Thymus (tissue), 11 donors: ENCODE measurements around the gene UPP1. TPM values are rescaled to one million over a fixed set of nuclear protein-coding genes. Genes with fewer than 3 reads are reported as not detected.
"Not testable (repeated sequence)": the region's sequence is repeated elsewhere in the genome, so short reads cannot be mapped to it uniquely, and the experiment has no call there.

Experiments used
- DNase-seq, 9 donors: peaks; one replicate each; pipeline ENCODE4 v3.0.0-alpha.2; 2013; ENCODE audit warnings: low spot score in 9 of 9, low read depth in 6 of 9, missing footprints in 1 of 9
- H3K27ac ChIP-seq, 2 donors: one replicate each; pipeline ENCODE4 v1.5.1; 2013; ENCODE audit warnings: control low read depth in 1 of 2, low read depth in 1 of 2, low read length in 1 of 2, mild to moderate bottlenecking in 1 of 2, moderate library complexity in 1 of 2
- H3K27me3 ChIP-seq, 2 donors: one replicate each; pipeline ENCODE4 v1.5.1; 2013; ENCODE audit warnings: low read length in 1 of 2; ENCODE audit not compliant: control insufficient read depth in 2 of 2, insufficient read depth in 1 of 2
- H3K36me3 ChIP-seq, 2 donors: one replicate each; pipeline ENCODE4 v1.5.1; 2013; ENCODE audit warnings: low read length in 1 of 2, mild to moderate bottlenecking in 1 of 2, moderate library complexity in 1 of 2; ENCODE audit not compliant: control insufficient read depth in 2 of 2, insufficient read depth in 2 of 2
- H3K4me1 ChIP-seq, 2 donors: one replicate each; pipeline ENCODE4 v1.5.1; 2013; ENCODE audit warnings: low read length in 2 of 2; ENCODE audit not compliant: control insufficient read depth in 2 of 2, insufficient read depth in 2 of 2
- H3K4me3 ChIP-seq, 2 donors: one replicate each; pipeline ENCODE4 v1.5.1; 2013; ENCODE audit warnings: low read length in 2 of 2, control low read depth in 1 of 2, mild to moderate bottlenecking in 1 of 2
- H3K9me3 ChIP-seq, 2 donors: one replicate each; pipeline ENCODE4 v1.5.1; 2013; ENCODE audit warnings: low read length in 1 of 2, mild to moderate bottlenecking in 1 of 2; ENCODE audit not compliant: control insufficient read depth in 2 of 2, insufficient read depth in 1 of 2
- WGBS: extraction: QIAGEN DNeasy Blood & Tissue Kit; methylation state at CpG from one replicate; pipeline ENCODE4 v1.1.7; 2013; 5-methylcytosine and 5-hydroxymethylcytosine counted together
- polyA plus RNA-seq: library from polyadenylated mRNA; stranded (reverse); fragments of 200-250 nt; gene quantifications from one replicate; pipeline ENCODE4 v1.2.3, GENCODE V29; 2013
- total RNA-seq: library from RNA; stranded (reverse); fragments of 120-200 nt; gene quantifications from one replicate; pipeline ENCODE4 v1.2.4, GENCODE V29; 2013
- donor health status: healthy.

Gene UPP1
- total and polyA plus RNA-seq, 2 donors: 3.2 to 32.4 TPM

GRCh38 chr7:48113275-48113674 lies 24.2 kb downstream of the UPP1 start:
- Histone ChIP-seq H3K27me3 (no peaks in the 10 kb centered on the region), H3K36me3 (no peaks in the 10 kb centered on the region), H3K4me1 (peaks cover 4% of the 10 kb centered on the region in 2 donors), H3K27ac (no peak overlapping the region), H3K4me3 (no peak overlapping the region), H3K9me3 (no peaks in the 10 kb centered on the region)
- DNase-seq: no peak
- WGBS: 94% methylated on average over 6 of the region's 6 CpGs

GRCh38 chr7:48114115-48114514 lies 25.1 kb downstream of the UPP1 start:
- no peak overlapping the region for H3K4me3 ChIP-seq
- H3K9me3 ChIP-seq: no peaks in the 10 kb centered on the region
- H3K36me3 ChIP-seq: no peaks in the 10 kb centered on the region
- 94% methylated on average over 9 of the region's 9 CpGs for WGBS
- no peaks in the 10 kb centered on the region for H3K27me3 ChIP-seq
- H3K4me1 ChIP-seq: peaks cover 4% of the 10 kb centered on the region in 2 donors
- no peak overlapping the region for H3K27ac ChIP-seq
- DNase-seq: no peak

GRCh38 chr7:48114589-48114988 lies 25.5 kb downstream of the UPP1 start:
- Histone ChIP-seq H3K4me1 (peaks cover 4% of the 10 kb centered on the region in 2 donors), H3K27me3 (no peaks in the 10 kb centered on the region), H3K9me3 (no peaks in the 10 kb centered on the region), H3K4me3 (no peak overlapping the region), H3K36me3 (no peaks in the 10 kb centered on the region), H3K27ac (no peak overlapping the region)
- no peak for DNase-seq
- 96% methylated on average over 7 of the region's 7 CpGs for WGBS

GRCh38 chr7:48116043-48116442 lies 27.0 kb downstream of the UPP1 start:
- DNase-seq: no peak
- no peaks in the 10 kb centered on the region for H3K4me1 ChIP-seq
- H3K27me3 ChIP-seq: no peaks in the 10 kb centered on the region
- H3K27ac ChIP-seq: no peak overlapping the region
- no peak overlapping the region for H3K4me3 ChIP-seq
- WGBS: 98% methylated on average over 5 of the region's 5 CpGs
- H3K9me3 ChIP-seq: no peaks in the 10 kb centered on the region
- no peaks in the 10 kb centered on the region for H3K36me3 ChIP-seq

- H3K4me1 ChIP-seq: no peaks in the 10 kb centered on the region
Observed at GRCh38 chr7:48118041-48118440, 29.0 kb downstream of the UPP1 start.

GRCh38 chr7:48120536-48120935 lies 31.5 kb downstream of the UPP1 start:
- WGBS: 96% methylated on average over 6 of the region's 6 CpGs
- not testable (repeated sequence) for H3K36me3 ChIP-seq, H3K27ac ChIP-seq, DNase-seq, H3K4me3 ChIP-seq, H3K4me1 ChIP-seq, H3K9me3 ChIP-seq, H3K27me3 ChIP-seq

More at GRCh38 chr7:48118041-48118440, 29.0 kb downstream of the UPP1 start:
- no peaks in the 10 kb centered on the region for H3K27me3 ChIP-seq
- no peak for DNase-seq
- no peaks in the 10 kb centered on the region for H3K36me3 ChIP-seq
- H3K4me3 ChIP-seq: no peak overlapping the region
- 95% methylated on average over 10 of the region's 10 CpGs for WGBS
- H3K9me3 ChIP-seq: no peaks in the 10 kb centered on the region
- no peak overlapping the region for H3K27ac ChIP-seq

- H3K36me3 ChIP-seq: no peaks in the 10 kb centered on the region
- no peak overlapping the region for H3K27ac ChIP-seq
- H3K4me1 ChIP-seq: no peaks in the 10 kb centered on the region
- WGBS: 96% methylated on average over 2 of the region's 2 CpGs
- no peak for DNase-seq
- no peaks in the 10 kb centered on the region for H3K27me3 ChIP-seq
- no peaks in the 10 kb centered on the region for H3K9me3 ChIP-seq
- H3K4me3 ChIP-seq: no peak overlapping the region
Observed at GRCh38 chr7:48126037-48126436, 37.0 kb downstream of the UPP1 start.

GRCh38 chr7:48130658-48131108 lies 41.6 kb downstream of the UPP1 start:
- Histone ChIP-seq H3K36me3 (no peaks in the 10 kb centered on the region), H3K9me3 (no peaks in the 10 kb centered on the region), H3K4me1 (no peaks in the 10 kb centered on the region), H3K4me3 (no peak overlapping the region), H3K27me3 (no peaks in the 10 kb centered on the region), H3K27ac (no peak overlapping the region)
- no peak for DNase-seq

- H3K9me3 ChIP-seq: no peaks in the 10 kb centered on the region
- no peaks in the 10 kb centered on the region for H3K36me3 ChIP-seq
- H3K4me1 ChIP-seq: no peaks in the 10 kb centered on the region
- H3K4me3 ChIP-seq: no peak overlapping the region
- no peaks in the 10 kb centered on the region for H3K27me3 ChIP-seq
- no peak overlapping the region for H3K27ac ChIP-seq
- no peak for DNase-seq
Observed at GRCh38 chr7:48132792-48133191, 43.7 kb downstream of the UPP1 start.

- no peak overlapping the region for H3K27ac ChIP-seq
- no peaks in the 10 kb centered on the region for H3K36me3 ChIP-seq
- DNase-seq: no peak
- H3K27me3 ChIP-seq: no peaks in the 10 kb centered on the region
- WGBS: 49% methylated on average over 3 of the region's 3 CpGs
- no peaks in the 10 kb centered on the region for H3K4me1 ChIP-seq
- H3K9me3 ChIP-seq: no peaks in the 10 kb centered on the region
- no peak overlapping the region for H3K4me3 ChIP-seq
Observed at GRCh38 chr7:48139459-48139858, 50.4 kb downstream of the UPP1 start.
